IPS DF 4.7 (cell line): ENCODE measurements around the gene PAPOLA.
"Not testable (repeated sequence)": the region's sequence is repeated elsewhere in the genome, so short reads cannot be mapped to it uniquely, and the experiment has no call there.

Source experiments
- DNase-seq: peaks from one replicate; pipeline ENCODE4 v3.0.0-alpha.2; 2013; ENCODE audit warnings: low spot score; ENCODE audit errors: extremely low read depth

Gene PAPOLA

GRCh38 chr14:96502621-96503305 lies 581 bp downstream of the PAPOLA start:
- DNase-seq, result no peak

GRCh38 chr14:96503306-96503679 lies 1.1 kb downstream of the PAPOLA start:
- DNase-seq, result no peak

- DNase-seq, result not testable (repeated sequence)
Measured at GRCh38 chr14:96504353-96504752, 2.2 kb downstream of the PAPOLA start.

DNA sequence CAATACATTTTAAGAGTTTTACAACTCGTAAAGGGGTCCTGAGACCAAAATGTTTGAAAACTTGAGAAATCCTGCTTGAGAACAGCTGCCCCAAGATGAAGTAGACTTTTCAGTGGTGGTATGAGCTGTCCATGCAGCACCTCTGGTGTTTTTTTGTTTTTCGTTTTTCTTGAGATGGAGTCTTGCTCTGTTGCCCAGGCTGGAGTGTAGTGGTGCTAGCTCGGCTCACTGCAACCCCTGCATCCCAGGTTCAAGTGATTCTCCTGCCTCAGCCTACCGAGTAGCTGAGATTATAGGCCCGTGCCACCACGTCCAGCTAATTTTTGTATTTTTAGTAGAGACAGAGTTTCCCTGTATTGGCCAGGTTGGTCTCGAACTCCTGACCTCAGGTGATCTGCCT lies 5.5 kb downstream of the PAPOLA start:
- DNase-seq, result no peak

DNA sequence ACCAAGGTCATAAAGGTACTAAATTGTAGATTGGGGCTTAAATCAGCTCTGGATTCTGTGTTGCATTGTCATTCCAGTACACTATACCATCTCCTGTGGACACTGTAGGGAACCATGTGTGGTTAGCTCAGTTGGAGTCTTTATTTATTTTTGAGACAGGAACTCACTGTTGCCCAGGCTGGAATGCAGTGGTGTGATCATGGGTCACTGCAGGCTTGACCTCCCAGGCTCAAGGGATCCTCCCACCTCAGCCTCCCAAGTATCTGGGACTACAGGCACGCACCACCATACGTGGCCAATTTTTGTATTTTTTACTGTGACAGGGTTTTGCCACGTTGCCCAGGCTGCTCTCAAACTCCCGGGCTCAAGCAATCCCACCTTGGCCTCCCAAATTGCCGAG lies 6.7 kb downstream of the PAPOLA start:
- no peak for DNase-seq

DNA sequence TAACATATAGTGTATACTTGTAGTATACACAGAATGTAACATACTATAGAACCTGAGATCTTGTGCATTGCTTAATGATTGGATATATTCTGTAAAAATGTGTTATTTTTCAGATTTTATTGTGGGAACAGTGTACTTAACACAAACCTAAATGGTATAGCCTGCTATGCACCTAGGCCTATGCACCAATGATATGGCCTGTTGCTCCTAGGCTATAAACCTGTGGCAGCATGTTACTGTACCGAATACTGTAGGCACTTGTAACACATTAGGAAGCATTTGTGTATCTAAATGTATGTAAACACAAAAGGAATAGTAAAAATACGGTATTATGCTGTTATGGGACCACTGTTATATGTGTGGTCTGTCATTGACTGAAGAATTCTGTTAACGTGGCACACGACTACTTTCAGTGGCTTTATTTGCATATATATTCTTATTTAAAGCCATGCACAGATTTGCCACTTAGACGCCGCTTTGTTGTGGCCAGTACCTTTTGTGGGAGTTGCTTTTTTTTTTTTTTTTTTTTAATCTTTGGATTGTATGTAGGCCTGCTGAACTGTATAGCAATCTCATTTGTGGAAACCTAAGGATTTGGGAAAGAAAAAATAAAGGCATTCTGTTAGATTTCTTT lies 7.4 kb downstream of the PAPOLA start:
- DNase-seq, result no peak

- no peak for DNase-seq
Measured at GRCh38 chr14:96511146-96511545, 9.0 kb downstream of the PAPOLA start.

GRCh38 chr14:96511667-96512066 lies 9.5 kb downstream of the PAPOLA start:
- DNase-seq, result no peak

DNA sequence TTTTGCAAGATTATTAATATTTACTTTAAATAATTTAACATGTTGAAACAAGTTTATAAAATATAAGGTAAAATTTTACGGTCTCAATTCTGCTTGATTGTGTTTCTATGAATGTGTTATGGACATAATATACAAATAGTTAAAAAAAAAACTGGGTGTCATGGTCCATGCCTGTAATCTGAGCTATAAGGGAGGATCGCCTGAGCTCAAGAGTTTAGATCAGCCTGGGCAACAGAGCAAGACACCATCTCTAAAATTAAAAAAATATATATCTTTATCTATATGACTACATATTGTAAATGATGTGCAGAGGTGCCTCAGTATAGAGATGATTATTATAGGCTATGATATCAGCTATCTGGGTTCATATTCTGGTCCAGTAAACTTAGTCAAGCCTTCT lies 9.9 kb downstream of the PAPOLA start:
- no peak for DNase-seq

GRCh38 chr14:96512602-96513397 lies 10.6 kb downstream of the PAPOLA start:
- DNase-seq, result no peak

- DNase-seq, result no peak
Measured at GRCh38 chr14:96514694-96515093, 12.5 kb downstream of the PAPOLA start.

GRCh38 chr14:96515731-96516130 lies 13.5 kb downstream of the PAPOLA start:
- DNase-seq, result no peak

DNA sequence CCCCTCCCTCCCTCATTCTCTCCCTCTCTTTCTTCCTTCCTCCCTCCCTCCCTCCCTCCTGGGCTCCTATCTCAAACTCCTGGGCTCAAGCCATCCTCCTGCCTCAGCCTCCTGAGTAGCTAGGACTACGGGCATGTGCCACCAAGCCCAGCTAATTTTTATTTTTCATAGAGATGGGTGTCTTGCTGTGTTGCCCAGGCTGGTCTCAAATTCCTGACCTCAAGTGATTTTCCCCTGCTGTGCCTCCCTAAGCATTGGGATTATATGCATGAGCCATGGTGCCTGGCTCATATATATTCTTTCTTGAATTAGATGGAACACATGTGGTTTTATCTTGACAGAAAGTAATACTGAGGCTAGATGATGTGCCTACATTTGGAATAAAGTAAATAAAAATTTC lies 14.2 kb downstream of the PAPOLA start:
- DNase-seq, result no peak

DNA sequence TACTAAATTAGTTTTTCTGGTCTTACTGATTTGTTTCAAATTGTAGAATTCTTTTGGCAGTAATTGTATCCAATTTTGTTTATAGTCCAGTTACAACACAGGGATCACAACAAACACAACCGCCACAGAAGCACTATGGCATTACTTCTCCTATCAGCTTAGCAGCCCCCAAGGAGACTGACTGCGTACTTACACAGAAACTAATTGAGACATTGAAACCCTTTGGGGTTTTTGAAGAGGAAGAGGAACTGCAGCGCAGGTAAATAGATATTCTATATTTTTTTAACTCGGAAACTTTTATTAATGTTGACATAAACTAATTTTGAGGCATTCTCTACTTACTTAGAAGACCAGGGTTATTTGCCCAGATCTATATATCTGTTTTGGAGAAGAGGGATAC lies 17.8 kb downstream of the PAPOLA start:
- DNase-seq, result no peak

- DNase-seq, result no peak
Measured at GRCh38 chr14:96525452-96525851, 23.3 kb downstream of the PAPOLA start.

DNA sequence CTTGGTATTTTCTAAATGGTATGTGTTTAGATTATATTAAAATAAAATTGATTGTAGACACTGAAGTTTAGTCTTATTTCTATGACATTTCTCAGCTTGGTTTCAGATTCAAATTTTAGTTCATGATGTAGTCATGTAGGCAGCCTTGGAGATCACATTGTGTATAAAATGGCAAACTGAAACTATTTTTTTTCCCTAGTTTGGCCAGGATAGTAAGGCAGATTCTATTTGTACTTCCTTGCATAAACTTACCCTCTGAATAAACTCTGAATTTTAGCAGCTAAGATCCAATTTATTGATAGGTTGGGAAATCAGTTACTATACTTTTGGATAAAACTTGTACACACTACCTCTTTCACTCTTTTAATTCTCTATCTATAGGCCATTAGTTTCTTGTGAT lies 30.4 kb downstream of the PAPOLA start:
- no peak for DNase-seq

DNA sequence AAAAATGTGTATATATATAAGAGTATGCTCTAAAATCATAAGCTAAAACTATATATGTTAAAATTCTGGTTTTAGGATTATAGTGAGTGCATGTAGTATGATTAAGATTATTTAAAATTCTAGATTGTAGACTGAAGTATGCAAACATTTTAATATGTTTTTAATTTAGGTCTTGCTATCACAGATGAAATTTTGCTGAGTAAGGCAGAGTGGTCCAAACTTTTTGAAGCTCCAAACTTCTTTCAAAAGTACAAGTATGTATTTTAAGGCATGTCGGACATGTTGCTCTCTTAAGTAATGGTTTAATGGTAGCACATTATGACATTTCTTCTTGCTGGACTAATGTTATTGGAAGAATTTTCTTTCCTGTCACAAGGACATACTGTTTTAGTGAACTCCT lies 34.6 kb downstream of the PAPOLA start:
- DNase-seq, result no peak

DNA sequence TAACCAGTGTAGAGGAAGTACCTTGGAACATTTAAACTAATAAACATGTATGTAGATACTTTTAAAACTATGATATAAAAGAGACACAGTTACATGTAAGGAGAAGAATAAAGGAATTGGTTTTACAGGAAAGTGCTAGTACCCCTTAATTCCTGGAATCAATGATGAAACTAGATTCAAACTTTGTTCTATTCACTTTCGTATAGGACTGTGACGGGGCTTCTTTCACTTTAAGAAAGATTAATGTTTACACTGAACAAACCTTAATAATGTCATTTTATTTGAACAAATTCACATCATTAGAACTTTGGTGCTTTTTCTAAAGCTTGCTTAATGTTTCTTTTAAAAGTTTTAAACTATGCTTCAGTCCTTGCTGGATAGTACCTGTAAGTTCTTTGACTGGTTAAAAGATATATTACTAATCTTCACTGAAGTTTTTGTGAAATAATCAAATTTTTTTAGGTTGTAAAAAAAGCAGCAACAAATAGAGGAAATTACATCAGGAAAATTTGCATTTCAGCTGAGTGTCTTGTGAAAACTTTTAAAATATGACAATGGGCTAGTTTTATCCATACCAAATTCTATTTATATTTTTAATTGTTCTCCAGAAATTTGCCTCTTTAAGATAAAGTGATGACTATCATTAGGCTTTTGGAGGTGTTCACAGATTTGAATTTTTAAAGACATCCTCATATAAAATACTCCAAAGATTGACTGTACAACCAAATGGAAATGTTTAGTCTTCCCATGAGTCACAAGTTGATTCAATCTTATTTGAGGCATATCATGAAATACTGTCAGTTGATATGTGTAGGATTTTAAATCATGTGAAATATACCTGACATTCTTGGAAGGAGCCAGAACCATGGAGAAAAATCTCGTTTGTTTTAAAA lies 36.2 kb downstream of the PAPOLA start:
- no peak for DNase-seq

- DNase-seq, result no peak
Measured at GRCh38 chr14:96538990-96539317, 36.8 kb downstream of the PAPOLA start.

GRCh38 chr14:96554315-96554910 lies 52.2 kb downstream of the PAPOLA start:
- DNase-seq, result no peak

- no peak for DNase-seq
Measured at GRCh38 chr14:96559571-96559970, 57.4 kb downstream of the PAPOLA start.
